GM18870 (cell line): ENCODE measurements around the gene JAKMIP1.

Experiments
- ATAC-seq: cut with Tn5 transposase; IDR thresholded peaks from one replicate; pipeline ENCODE4 v1.9.1; 2021; ENCODE audit warnings: moderate library complexity; ENCODE audit not compliant: unreplicated experiment

Gene JAKMIP1

GRCh38 chr4:6071191-6071958 lies 129.0 kb downstream of the JAKMIP1 start:
- no peak for ATAC-seq

GRCh38 chr4:6069845-6070709 lies 130.3 kb downstream of the JAKMIP1 start:
- no peak for ATAC-seq

DNA sequence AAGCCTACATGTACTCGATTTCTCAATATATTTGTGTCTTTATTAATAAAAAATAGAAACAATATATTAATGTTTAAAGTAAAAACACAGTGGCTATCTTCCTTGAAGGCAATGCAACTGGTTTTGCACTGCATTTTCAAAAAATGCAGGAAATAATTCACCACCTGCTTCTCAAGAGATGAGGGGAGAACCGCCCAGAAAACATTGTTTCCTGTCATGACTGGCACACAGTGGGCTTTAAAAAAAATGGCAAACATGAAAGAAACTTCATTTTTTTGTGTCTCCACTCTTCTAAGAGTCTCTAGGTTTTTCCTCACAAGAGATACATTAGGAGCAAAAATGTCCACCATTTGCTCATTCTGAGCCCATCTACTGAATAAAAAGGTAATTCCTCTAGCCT lies 131.4 kb downstream of the JAKMIP1 start:
- ATAC-seq = no peak

DNA sequence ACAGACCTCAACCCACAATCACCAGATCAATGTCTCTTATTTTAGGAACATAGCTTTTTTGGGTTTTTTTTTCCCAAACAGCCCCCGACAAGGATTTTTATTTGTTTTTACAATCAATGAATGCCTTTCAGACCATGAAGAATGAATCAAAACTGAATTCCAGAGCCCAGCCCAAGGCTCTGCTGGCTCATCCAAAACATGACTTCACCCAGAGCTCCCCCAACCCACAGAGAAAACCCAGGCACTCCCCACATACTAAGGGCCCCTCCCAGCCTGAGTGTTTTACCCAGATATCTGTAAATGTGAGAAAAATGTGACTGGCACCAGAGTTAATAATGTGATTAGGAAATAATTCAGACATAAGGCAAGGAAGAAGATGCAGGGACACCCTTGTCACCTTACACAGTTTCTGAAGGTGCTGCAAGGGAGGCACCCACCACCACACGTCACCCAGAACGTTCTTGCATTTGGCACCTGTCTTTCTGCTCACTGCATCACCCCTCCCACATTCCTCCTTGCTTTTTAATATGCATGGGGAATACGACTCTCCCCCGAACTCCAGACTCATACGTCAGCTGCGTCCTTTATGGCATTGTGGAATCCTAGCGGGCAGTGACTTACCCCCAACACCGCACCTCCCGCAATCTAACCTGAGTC lies 134.3 kb downstream of the JAKMIP1 start:
- no peak for ATAC-seq

DNA sequence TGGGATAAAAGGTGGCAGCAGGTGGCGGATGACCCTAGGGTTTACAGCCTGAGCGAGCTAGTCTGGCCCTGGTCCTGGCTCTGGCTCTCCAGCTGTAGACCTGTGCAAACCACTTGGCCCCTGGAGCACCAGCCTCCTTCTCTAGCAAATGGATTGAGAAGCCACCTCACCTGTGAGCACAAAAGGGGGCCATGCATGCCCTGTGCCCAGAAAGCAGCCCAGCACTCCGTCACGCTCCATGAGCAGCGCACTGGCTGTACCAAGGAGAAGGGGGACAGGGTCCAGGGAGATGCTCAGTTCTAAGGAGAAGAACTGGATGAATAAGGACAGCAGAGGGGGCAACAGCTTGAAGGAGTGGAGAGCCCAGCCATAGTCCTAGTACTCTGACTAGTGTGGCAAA lies 135.2 kb downstream of the JAKMIP1 start:
- no peak for ATAC-seq

DNA sequence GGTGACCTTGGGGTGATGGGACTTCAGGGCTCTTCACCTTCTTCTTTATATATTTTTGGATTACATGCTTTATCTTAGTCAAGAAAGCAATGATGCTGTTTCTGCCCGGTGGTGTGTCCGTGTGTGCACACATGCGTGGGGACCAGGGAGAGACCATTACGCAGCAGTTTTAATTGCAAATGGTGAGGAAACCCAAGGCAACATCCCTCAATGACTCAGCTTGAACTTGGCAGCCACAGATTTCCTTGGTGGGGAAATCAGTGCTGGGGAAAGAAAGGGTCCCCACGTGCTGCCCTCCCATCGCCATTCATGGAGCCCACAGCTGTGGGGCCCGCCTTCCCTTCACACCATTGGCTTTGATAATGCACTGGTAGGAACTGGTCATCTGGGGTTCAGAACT lies 136.0 kb downstream of the JAKMIP1 start:
- no peak for ATAC-seq

DNA sequence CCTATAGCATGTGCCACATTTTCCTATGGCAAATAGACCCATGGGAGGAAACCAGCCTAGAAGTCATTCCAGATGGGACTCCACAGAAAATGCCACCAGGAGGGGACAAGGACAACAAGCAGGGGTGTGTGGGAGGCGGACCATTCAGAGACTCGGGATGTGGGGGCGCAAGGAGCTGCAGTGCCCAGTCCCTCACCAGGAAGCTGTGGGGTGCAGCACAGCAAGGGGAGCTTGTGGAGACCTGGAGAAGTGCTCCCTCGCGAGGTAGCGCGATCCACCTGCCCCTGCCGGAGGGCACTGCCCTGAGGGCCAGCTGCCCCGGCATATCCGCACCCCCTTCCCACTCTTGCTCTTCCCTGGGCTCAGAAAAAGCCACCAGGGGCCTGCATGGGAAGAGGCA lies 136.7 kb downstream of the JAKMIP1 start:
- ATAC-seq = no peak

DNA sequence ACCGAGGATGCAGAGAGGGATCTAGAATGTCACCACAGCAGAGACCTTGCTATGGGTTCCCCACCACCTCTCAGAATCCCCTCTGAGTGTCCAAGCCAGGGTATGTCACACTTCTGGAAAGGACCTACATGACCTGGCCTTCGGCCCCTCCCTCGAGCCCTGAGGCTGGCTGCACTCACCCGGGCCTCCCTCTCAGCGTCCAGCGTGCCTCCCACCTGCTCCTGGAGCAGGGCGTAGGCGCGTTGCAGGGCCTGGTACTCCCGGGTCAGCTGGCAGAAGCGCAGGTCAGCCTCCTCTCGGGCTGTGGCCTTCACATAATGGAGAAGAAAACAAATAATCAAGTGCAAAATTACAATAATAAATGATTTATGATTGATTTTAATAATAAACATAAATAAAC lies 138.2 kb downstream of the JAKMIP1 start:
- ATAC-seq = no peak

DNA sequence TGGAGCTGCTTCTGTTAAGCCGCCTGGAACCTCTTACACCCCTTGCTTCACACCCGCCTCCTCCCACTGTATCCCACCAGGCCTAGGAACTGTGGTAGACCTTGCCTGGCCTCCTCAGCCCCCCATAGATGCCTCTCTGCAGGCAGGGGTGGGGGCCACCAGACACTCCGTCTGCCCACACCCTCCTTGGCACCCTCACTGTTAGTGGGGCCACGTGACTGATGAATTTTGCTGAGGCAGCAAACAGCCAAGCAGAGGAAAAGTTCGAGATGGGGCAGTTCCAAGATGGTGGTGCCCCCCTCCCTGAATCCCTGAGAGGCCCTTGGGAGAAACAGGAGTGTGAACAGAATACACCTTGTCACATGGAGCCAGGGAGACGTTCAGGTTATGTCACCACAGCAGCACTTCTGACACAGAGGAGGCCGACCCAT lies 141.0 kb downstream of the JAKMIP1 start:
- ATAC-seq = no peak

GRCh38 chr4:6058531-6059374 lies 141.6 kb downstream of the JAKMIP1 start:
- ATAC-seq = no peak

DNA sequence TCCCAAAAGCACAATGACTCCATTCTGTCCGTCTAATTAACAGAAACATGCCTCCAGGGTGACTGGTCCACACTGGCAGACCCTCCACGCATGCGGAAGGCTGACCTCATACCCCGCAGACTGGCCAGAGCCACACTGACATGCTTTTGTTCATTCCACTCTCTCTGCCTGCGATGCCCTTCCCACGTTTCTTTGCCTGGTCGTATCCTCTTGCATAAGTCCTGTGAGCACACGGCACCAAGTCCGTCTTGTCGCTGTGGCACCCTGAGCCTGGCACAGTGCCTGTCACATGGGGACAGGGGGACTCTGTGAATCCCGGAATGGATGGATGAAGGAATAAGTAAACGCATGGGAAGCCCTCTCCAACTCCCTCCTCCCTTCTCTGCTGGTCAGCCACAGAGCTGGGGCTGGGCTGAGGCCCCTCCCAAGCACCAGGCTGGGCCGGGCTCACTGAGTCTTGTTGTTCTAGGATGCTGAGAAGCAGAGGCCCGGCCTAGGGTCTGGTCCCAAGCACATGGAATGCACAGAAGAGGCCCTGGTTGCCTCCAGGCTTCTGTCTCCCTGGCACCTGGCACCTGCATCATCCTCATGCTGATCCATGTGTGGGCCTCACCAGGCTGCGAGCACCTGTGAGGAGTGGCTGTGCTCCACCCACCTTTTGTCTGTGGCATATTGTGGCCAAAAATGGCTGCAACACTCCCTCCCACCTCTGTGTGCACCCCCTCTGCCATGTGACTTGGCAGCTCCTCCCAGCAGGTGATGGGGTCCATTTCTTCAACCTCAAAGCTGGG lies 143.2 kb downstream of the JAKMIP1 start:
- no peak for ATAC-seq

DNA sequence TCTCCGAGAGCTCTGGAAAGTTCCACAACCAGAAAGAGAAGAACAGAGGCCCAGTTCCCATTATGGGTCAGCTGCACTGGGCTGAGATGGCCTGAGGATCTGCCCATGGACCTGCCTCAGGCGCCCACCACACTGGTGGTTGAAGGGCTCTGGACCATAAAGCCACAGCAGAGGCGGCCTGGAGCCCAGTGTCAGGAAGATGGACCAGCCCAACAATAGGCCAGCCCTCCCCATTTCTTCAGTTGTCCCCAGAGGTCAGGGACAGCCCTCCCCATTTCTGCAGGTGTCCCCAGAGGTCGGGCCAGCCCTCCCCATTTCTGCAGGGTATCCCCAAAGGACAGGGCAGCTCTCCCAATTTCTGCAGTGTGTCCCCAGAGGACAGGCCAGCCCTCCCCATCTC lies 144.9 kb downstream of the JAKMIP1 start:
- ATAC-seq = no peak

GRCh38 chr4:6055030-6055429 lies 145.3 kb downstream of the JAKMIP1 start:
- no peak for ATAC-seq

- ATAC-seq = no peak
These were observed 146.0 kb downstream of the JAKMIP1 start for GRCh38 chr4:6054162-6054922.

- ATAC-seq = no peak
These were observed 147.7 kb downstream of the JAKMIP1 start for GRCh38 chr4:6052679-6053078.

DNA sequence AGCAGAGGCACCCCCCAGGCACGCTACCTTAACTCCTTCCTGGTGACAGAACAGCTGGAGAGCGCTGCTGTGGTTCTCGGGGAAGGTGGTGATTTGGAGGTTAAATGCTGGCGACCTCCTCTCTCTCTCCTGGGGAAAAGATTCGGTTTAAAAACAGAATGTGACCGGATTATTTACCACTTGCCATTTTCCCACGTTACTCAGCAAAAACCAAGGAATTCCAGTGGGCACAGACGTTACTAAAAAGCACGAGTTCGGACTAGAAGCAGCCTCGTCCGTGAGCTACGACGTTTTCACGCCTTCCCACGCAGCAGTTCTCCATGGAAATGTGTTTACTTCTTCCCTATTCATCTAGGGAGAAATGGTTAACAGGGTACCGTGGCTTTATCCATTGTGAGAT lies 149.8 kb downstream of the JAKMIP1 start:
- no peak for ATAC-seq

GRCh38 chr4:6049985-6050384 lies 150.4 kb downstream of the JAKMIP1 start:
- ATAC-seq = no peak

DNA sequence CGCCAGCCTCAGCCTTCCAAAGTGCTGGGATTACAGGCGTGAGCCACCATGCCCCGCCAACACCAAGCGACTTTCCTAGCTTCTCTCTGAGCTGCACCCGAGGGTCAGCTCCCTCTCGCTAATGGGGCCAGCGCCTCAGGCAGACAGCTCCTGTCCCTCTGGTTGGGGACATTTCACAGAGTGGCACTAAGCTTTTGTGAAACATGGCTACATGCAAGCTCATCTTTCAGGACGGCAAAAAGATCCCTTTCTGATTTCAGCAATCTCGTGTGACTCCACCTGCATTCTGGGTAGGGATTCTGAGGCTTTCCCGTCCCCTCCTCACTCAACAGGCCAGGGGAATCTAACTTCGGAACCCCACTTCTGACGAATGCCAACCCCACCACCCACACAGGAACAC lies 151.1 kb downstream of the JAKMIP1 start:
- no peak for ATAC-seq

DNA sequence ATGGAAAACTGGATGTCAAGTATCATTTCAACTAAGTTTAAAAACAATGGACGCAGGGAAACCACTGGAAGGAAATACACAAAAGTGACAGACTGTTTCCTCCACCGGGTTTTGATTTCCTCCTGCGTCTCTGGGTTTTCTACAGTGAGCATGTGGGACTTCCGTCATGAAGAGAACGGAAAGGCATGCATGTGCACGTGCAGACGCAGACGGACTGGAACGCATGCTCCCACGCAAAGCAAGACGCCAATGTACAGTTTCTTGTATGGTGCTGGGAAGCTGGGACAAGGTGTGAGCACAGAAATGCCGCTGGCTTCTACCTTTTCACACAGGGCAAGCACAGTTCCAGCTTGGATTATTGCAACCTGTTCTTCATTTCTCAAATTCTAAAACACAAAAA lies 151.8 kb downstream of the JAKMIP1 start:
- no peak for ATAC-seq
